Hepatocyte (in vitro differentiated cells): ENCODE measurements around the gene CDC42EP2. TPM values are rescaled to one million over a fixed set of nuclear protein-coding genes. Genes with fewer than 3 reads are reported as not detected.

ENCODE experiments used
- DNase-seq: peaks from one replicate; pipeline ENCODE4 v3.0.0-alpha.2; 2016; ENCODE audit warnings: low spot score
- H2AFZ ChIP-seq: fragments of 200-600 bp; sonication (generic); 2 replicates; pipeline ENCODE4 v1.6.0; 2016; ENCODE audit warnings: antibody characterized with exemption, mild to moderate bottlenecking
- H3K27ac ChIP-seq: fragments of 200-600 bp; sonication (generic); 2 replicates; pipeline ENCODE4 v1.5.1; 2016; ENCODE audit warnings: mild to moderate bottlenecking
- H3K27me3 ChIP-seq: fragments of 200-600 bp; sonication (generic); 2 replicates; pipeline ENCODE4 v1.6.1; 2016
- H3K36me3 ChIP-seq: fragments of 200-600 bp; sonication (generic); replicated peaks from 2 replicates; pipeline ENCODE4 v1.5.1; 2016; ENCODE audit warnings: low read depth; ENCODE audit not compliant: insufficient read depth
- H3K4me1 ChIP-seq: fragments of 200-600 bp; sonication (generic); 2 replicates; pipeline ENCODE4 v1.5.1; 2016; ENCODE audit warnings: mild to moderate bottlenecking, moderate library complexity; ENCODE audit not compliant: insufficient read depth
- H3K4me2 ChIP-seq: fragments of 200-600 bp; sonication (generic); 2 replicates; pipeline ENCODE4 v1.6.0; 2016
- H3K4me3 ChIP-seq: fragments of 200-600 bp; sonication (generic); 2 replicates; pipeline ENCODE4 v1.5.1; 2016; ENCODE audit warnings: mild to moderate bottlenecking
- H3K79me2 ChIP-seq: fragments of 200-600 bp; sonication (generic); 2 replicates; pipeline ENCODE4 v1.6.0; 2017; ENCODE audit warnings: mild to moderate bottlenecking
- H3K9me2 ChIP-seq: fragments of 200-600 bp; sonication (generic); replicated peaks from 2 replicates; pipeline ENCODE4 v1.6.0; 2017; ENCODE audit warnings: mild to moderate bottlenecking; ENCODE audit not compliant: insufficient read depth
- H3K9me3 ChIP-seq: fragments of 200-600 bp; sonication (generic); 2 replicates; pipeline ENCODE4 v1.5.1; 2016; ENCODE audit warnings: low read depth, mild to moderate bottlenecking
- H4K20me1 ChIP-seq: fragments of 200-600 bp; sonication (generic); 2 replicates; pipeline ENCODE4 v1.6.0; 2016; ENCODE audit warnings: mild to moderate bottlenecking; ENCODE audit not compliant: insufficient read depth, poor library complexity, severe bottlenecking
- EZH2 ChIP-seq: fragments of 200-600 bp; sonication (generic); IDR thresholded peaks from 2 replicates; pipeline ENCODE4 v1.6.1; 2016; ENCODE audit warnings: antibody characterized with exemption, mild to moderate bottlenecking, borderline replicate concordance
- EZH2phosphoT487 ChIP-seq: fragments of 200-600 bp; sonication (generic); IDR thresholded peaks from one replicate; pipeline ENCODE4 v1.6.1; 2018; ENCODE audit warnings: antibody characterized with exemption, mild to moderate bottlenecking, low read depth, moderate library complexity; ENCODE audit not compliant: unreplicated experiment, severe bottlenecking
- WGBS: methylation state at CpG from one replicate; pipeline ENCODE4 v1.1.6; 2016; ENCODE audit warnings: low lambda C conversion rate; ENCODE audit errors: missing lambda C conversion rate; 5-methylcytosine and 5-hydroxymethylcytosine counted together
- polyA plus RNA-seq: library from polyadenylated mRNA; unstranded; fragments of >200 nt; fragmentation: Nextera tagmentation; extraction: Ambion mirVana; gene quantifications from 2 replicates; pipeline ENCODE4 v1.2.1, GENCODE V29; 2016
- total RNA-seq: library from RNA; depleted of rRNA; stranded (reverse); fragments of >200 nt; gene quantifications from 2 replicates; pipeline ENCODE4 v1.2.3, GENCODE V29; 2014
- TF ChIP-seq, protein P1 (sequence below): fragments of 200-600 bp; sonication (generic); IDR thresholded peaks from 2 replicates; pipeline ENCODE4 v1.5.1; 2016; ENCODE audit warnings: antibody characterized with exemption, mild to moderate bottlenecking; ENCODE audit not compliant: poor library complexity

Gene CDC42EP2
- total and polyA plus RNA-seq, 2 experiments from 2014 or later = 21.7 to 35.0 TPM

DNA sequence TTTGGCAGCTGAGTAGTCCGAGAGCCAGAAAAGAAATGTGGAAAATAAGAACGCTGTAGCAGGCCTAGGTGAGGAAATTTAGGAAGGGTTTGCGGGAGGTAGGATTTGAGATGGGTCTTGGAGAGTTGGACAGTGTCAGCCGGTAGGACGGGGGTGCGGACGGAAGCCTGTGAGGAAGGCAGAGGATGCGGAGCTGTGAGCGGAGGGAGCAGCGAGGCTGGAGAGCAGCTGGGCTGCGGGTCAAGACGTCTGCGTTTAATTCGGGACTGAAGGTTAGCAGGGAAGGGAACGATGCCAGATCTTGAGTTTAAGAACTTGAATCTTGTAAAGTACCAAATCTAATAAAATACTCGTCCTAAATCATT, 39.2 kb downstream of the CDC42EP2 start:
- Histone ChIP-seq H3K4me3 (peak overlapping the region; percentile 21), H3K9me3 (no peaks in the 10 kb centered on the region), H3K79me2 (no peaks in the 10 kb centered on the region), H3K9me2 (no peaks in the 10 kb centered on the region), H3K36me3 (no peaks in the 10 kb centered on the region), H3K27ac (peak overlapping the region; percentile 20), H3K4me2 (peak overlapping the region; percentile 77), H2AFZ (no peak overlapping the region), H4K20me1 (peaks cover 4% of the 10 kb centered on the region), H3K27me3 (peaks cover 5% of the 10 kb centered on the region), H3K4me1 (peaks cover 7% of the 10 kb centered on the region)
- TF ChIP-seq, protein P1, sequence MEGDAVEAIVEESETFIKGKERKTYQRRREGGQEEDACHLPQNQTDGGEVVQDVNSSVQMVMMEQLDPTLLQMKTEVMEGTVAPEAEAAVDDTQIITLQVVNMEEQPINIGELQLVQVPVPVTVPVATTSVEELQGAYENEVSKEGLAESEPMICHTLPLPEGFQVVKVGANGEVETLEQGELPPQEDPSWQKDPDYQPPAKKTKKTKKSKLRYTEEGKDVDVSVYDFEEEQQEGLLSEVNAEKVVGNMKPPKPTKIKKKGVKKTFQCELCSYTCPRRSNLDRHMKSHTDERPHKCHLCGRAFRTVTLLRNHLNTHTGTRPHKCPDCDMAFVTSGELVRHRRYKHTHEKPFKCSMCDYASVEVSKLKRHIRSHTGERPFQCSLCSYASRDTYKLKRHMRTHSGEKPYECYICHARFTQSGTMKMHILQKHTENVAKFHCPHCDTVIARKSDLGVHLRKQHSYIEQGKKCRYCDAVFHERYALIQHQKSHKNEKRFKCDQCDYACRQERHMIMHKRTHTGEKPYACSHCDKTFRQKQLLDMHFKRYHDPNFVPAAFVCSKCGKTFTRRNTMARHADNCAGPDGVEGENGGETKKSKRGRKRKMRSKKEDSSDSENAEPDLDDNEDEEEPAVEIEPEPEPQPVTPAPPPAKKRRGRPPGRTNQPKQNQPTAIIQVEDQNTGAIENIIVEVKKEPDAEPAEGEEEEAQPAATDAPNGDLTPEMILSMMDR = no peak
- no peak for TF ChIP-seq EZH2phosphoT487
- 25% methylated on average over 16 of the region's 16 CpGs for WGBS
- DNase-seq = no peak

DNA sequence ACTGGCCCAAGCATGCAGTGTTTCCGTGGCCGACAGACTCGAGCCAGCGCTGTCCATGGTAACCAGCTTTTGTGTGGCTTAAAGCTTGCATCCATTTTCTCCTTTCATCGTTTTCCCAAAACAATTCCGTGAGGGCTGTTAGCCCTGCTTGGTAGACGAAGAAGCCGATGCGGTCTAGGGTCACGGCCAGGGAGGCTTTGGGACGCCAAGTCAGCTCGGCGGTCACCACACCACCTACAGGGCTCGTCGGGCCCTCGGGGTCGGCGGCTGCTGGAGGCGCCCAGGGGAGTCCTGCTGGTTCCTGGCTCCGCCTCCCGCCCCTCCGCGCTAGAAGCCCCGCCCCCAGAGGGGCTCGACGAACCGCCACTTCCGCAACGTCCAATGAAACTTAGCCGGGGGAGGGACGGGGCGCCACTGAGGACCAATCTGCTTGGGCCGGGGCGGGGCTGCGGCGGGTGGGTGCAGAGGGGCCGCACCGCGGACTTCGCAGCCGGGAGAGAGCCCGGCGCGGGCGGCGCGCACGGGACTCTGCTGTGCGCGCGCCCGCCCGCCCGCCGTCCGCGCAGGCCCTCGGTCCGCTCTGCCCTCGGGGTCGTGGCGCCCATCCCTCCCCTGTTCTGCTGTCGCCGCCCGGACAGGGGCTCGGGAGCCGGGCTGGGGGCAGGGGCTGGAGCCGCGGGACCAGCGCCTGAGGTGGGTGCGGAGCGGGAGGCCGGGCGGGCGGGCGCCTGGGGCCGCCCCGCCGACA, 39.8 kb downstream of the CDC42EP2 start, which contains the start of gene TIGD3:
TSS of gene TIGD3 (plus strand) at position 487 of the 748 bp plus-strand sequence. CDS start 1,058 bp downstream, outside the sequence.
- H2AFZ ChIP-seq = peak within 1 kb of the TSS; percentile 46
- no peaks in the 10 kb centered on the region for H3K79me2 ChIP-seq
- peak; percentile 98 for DNase-seq
- H4K20me1 ChIP-seq = peaks cover 4% of the 10 kb centered on the region
- H3K27ac ChIP-seq = peak within 1 kb of the TSS; percentile 32
- no peaks in the 10 kb centered on the region for H3K36me3 ChIP-seq
- H3K9me2 ChIP-seq = no peaks in the 10 kb centered on the region
- TF ChIP-seq, protein P1 = no peak
- TF ChIP-seq EZH2phosphoT487 = no peak
- TF ChIP-seq EZH2 = no peak
- H3K4me3 ChIP-seq = peak within 1 kb of the TSS; percentile 64
- peak within 1 kb of the TSS; percentile 77 for H3K4me2 ChIP-seq
- H3K27me3 ChIP-seq = peaks cover 5% of the 10 kb centered on the region
- WGBS = 2% methylated on average over 15 of the region's 79 CpGs
- peaks cover 7% of the 10 kb centered on the region for H3K4me1 ChIP-seq
- no peaks in the 10 kb centered on the region for H3K9me3 ChIP-seq

DNA sequence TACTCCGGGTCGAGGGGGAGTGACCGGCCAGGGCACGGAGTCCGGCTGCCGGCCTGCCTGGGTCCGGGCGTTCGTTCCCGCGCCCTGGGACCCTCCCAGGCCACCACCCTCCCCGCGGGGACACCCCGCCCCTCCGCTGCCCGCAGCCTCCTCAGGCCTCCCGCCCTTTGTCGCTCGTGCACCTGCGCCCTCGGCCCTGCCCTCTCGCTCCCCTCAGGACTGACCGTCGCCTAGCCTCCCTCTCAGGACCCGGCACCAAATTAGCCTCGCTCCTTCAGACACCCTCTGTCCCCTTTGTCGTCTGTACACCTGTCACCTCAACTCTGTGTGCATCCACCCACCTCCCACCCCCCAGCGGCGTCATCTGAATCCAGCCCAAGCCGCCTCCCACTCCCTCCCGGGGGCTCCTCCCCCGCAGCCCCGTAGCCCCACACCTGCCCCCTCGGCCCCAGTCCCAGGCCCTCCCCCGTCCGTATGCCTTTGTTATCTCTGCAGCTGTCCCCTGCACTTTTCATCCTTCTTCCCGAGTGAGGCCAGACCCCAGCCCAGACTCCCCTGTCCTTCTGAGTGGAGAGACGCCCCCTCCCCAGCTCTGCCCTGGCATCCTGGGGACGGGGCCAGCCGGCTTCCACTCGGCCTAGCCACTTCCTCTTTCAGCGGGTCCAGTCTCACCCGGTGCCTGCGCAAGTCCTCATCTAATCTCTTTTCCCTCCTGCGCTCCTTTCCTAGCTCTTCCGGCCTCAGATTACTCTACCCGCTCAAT, 40.5 kb downstream of the CDC42EP2 start:
- Histone ChIP-seq H3K27ac (peak overlapping the region; percentile 32), H3K79me2 (no peaks in the 10 kb centered on the region), H3K9me3 (no peaks in the 10 kb centered on the region), H4K20me1 (peaks cover 4% of the 10 kb centered on the region), H3K4me1 (peaks cover 7% of the 10 kb centered on the region), H3K27me3 (peaks cover 5% of the 10 kb centered on the region), H3K4me2 (peak overlapping the region; percentile 77), H3K4me3 (peak overlapping the region; percentile 64), H3K36me3 (no peaks in the 10 kb centered on the region), H3K9me2 (no peaks in the 10 kb centered on the region), H2AFZ (peak overlapping the region; percentile 46)
- peak; percentile 56 for DNase-seq
- no peak for TF ChIP-seq EZH2phosphoT487
- no peak for TF ChIP-seq EZH2
- TF ChIP-seq, protein P1 = no peak
- WGBS = 5% methylated on average over 20 of the region's 47 CpGs
